ENCODE data around the gene CKM.

DNA sequence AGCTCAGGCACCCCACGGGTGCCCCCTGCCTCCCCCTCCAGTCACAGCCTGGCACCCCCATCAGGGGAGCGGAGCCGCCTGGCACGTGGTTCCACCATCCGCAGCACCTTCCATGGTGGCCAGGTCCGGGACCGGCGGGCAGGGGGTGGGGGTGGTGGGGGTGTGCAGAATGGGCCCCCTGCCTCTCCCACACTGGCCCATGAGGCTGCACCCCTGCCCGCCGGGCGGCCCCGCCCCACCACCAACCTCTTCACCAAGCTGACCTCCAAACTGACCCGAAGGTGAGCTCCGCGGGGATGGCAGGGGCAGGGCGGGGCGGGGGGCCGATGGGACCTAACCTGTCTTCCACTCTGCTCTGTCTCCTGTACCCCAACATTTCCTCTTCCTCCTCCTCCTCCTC is 25.0 kb downstream of the CKM start:
- TF ChIP-seq POLR2A (IDR thresholded peaks at IDR 0.05) = no peak
- no peak for TF ChIP-seq POLR2AphosphoS5 (IDR thresholded peaks at IDR 0.05)
- TF ChIP-seq, protein P1, sequence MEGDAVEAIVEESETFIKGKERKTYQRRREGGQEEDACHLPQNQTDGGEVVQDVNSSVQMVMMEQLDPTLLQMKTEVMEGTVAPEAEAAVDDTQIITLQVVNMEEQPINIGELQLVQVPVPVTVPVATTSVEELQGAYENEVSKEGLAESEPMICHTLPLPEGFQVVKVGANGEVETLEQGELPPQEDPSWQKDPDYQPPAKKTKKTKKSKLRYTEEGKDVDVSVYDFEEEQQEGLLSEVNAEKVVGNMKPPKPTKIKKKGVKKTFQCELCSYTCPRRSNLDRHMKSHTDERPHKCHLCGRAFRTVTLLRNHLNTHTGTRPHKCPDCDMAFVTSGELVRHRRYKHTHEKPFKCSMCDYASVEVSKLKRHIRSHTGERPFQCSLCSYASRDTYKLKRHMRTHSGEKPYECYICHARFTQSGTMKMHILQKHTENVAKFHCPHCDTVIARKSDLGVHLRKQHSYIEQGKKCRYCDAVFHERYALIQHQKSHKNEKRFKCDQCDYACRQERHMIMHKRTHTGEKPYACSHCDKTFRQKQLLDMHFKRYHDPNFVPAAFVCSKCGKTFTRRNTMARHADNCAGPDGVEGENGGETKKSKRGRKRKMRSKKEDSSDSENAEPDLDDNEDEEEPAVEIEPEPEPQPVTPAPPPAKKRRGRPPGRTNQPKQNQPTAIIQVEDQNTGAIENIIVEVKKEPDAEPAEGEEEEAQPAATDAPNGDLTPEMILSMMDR (IDR thresholded peaks at IDR 0.05) = no peak
- TF ChIP-seq EP300 (IDR thresholded peaks at IDR 0.05) = no peak

Data from gastroesophageal sphincter (tissue), 3 donors.